Gastrocnemius medialis (tissue), 4 donors: ENCODE results near the gene RYR3.

Source experiments
- CTCF ChIP-seq, 5 experiments: fragments of 450-650 bp in 3 of 5; fragments of 200-600 bp in 2 of 5; sonication (generic) in 2 of 5; IDR thresholded peaks in 4 of 5; conservative IDR thresholded peaks in 1 of 5; 1 replicate in 4 of 5; 2 replicates in 1 of 5; pipeline ENCODE4 v1.5.1; 2016 to 2019; ENCODE audit warnings: antibody characterized with exemption in 5 of 5, mild to moderate bottlenecking in 3 of 5, moderate library complexity in 3 of 5
- POLR2A ChIP-seq, 2 donors: fragments of 450-650 bp; IDR thresholded peaks; one replicate each; pipeline ENCODE4 v1.6.1; 2017; ENCODE audit warnings: antibody characterized with exemption in 2 of 2, mild to moderate bottlenecking in 2 of 2, moderate library complexity in 2 of 2

DNA sequence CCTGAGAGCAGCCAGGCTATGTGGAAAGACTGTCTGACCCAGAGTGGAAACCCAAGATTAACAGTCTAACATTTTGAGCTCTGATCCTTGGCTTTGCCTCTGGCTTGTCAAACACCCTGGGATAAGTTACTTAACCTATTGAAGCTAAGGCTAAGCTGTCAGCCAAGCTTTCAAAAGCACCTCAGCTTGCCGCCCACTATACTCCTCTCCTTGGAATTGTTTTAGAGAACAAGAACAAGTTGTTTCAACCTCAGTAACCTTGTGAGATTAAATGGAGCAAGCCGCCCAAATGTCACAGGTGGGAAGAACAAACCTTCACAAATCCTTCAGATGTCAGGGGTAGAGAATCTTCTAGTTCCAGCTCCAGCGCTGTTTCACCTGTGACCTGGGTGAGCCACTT, 235.1 kb downstream of the RYR3 start:
- TF ChIP-seq POLR2A (IDR thresholded peaks at IDR 0.05) (no peak), CTCF (IDR thresholded peaks at IDR 0.05 in 4 of 5, conservative IDR thresholded peaks at IDR 0.05 in 1 of 5) (no peak)
